ENCODE measurements around the gene HDAC8.
"Not testable (repeated sequence)": the region's sequence is repeated elsewhere in the genome, so short reads cannot be mapped to it uniquely, and the experiment has no call there.

Gene HDAC8

GRCh38 chrX:72368796-72369195, 203.8 kb downstream of the HDAC8 start:
- DNase-seq, result no peak

- DNase-seq, result no peak
Observed at GRCh38 chrX:72367516-72367915, 205.1 kb downstream of the HDAC8 start.

GRCh38 chrX:72366701-72367454, 205.8 kb downstream of the HDAC8 start:
- no peak for DNase-seq

- no peak for DNase-seq
Observed at GRCh38 chrX:72366178-72366577, 206.5 kb downstream of the HDAC8 start.

GRCh38 chrX:72365126-72365525, 207.5 kb downstream of the HDAC8 start:
- no peak for DNase-seq

- DNase-seq, result no peak
Observed at GRCh38 chrX:72360326-72360725, 212.3 kb downstream of the HDAC8 start.

- no peak for DNase-seq
Observed at GRCh38 chrX:72358313-72358712, 214.3 kb downstream of the HDAC8 start.

GRCh38 chrX:72352786-72353185, 219.9 kb downstream of the HDAC8 start:
- no peak for DNase-seq

- DNase-seq, result no peak
Observed at GRCh38 chrX:72351606-72352334, 220.9 kb downstream of the HDAC8 start.

GRCh38 chrX:72349190-72349589, 223.5 kb downstream of the HDAC8 start:
- DNase-seq, result no peak

- DNase-seq, result no peak
Observed at GRCh38 chrX:72348247-72348979, 224.2 kb downstream of the HDAC8 start.

- DNase-seq, result no peak
Observed at GRCh38 chrX:72347366-72347765, 225.3 kb downstream of the HDAC8 start.

GRCh38 chrX:72346302-72346949, 226.2 kb downstream of the HDAC8 start:
- DNase-seq, result no peak

- no peak for DNase-seq
Observed at GRCh38 chrX:72340626-72341025, 232.0 kb downstream of the HDAC8 start.

GRCh38 chrX:72340041-72340440, 232.6 kb downstream of the HDAC8 start:
- no peak for DNase-seq

- DNase-seq, result no peak
Observed at GRCh38 chrX:72330131-72330530, 242.5 kb downstream of the HDAC8 start.

- DNase-seq, result no peak
Observed at GRCh38 chrX:72326605-72327300, 245.9 kb downstream of the HDAC8 start.

- not testable (repeated sequence) for DNase-seq
Observed at GRCh38 chrX:72319651-72320050, 253.0 kb downstream of the HDAC8 start.

- no peak for DNase-seq
Observed at GRCh38 chrX:72317139-72317538, 255.5 kb downstream of the HDAC8 start.

- no peak for DNase-seq
Observed at GRCh38 chrX:72316408-72317110, 256.1 kb downstream of the HDAC8 start.

GRCh38 chrX:72314881-72315280, 257.8 kb downstream of the HDAC8 start:
- no peak for DNase-seq
